Ureter (tissue), 1 donor: ENCODE data around the gene PRPF8. TPM values are rescaled to one million over a fixed set of nuclear protein-coding genes. Genes with fewer than 3 reads are reported as not detected.

Experiments used
- DNase-seq: peaks from one replicate; pipeline ENCODE4 v3.0.0-alpha.2; 2020; ENCODE audit warnings: low spot score
- total RNA-seq: library from RNA; stranded (reverse); gene quantifications from one replicate; pipeline ENCODE4 v1.2.4, GENCODE V29; 2023
- donor health status: DM: yes; HTN: yes; CAD: no.

Gene PRPF8
- total RNA-seq, 1 donor from 2014 or later: 396 TPM

GRCh38 chr17:1626333-1626732 lies 58.3 kb downstream of the PRPF8 start:
- DNase-seq: no peak

GRCh38 chr17:1625581-1625980 lies 59.1 kb downstream of the PRPF8 start:
- DNase-seq: no peak

DNA sequence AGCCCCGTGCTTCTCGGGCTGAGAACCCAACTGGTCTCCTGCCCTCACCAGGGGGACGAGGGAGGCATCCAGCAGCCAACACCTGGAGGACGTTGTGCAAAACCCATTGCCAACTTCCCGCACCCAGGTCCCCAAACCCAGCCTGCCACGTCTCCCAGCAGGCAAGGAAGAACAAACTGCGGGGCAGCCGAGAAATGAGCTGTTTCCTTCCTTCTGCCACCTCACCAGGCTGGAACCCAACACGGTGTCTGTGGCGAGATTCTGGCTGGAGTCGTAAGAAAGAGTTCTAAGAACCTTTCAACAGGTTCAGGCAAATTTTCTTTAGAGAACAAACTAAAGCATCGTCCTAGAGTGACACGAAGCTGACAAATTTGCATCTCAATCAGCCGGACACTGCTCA lies 59.6 kb downstream of the PRPF8 start:
- DNase-seq: no peak

DNA sequence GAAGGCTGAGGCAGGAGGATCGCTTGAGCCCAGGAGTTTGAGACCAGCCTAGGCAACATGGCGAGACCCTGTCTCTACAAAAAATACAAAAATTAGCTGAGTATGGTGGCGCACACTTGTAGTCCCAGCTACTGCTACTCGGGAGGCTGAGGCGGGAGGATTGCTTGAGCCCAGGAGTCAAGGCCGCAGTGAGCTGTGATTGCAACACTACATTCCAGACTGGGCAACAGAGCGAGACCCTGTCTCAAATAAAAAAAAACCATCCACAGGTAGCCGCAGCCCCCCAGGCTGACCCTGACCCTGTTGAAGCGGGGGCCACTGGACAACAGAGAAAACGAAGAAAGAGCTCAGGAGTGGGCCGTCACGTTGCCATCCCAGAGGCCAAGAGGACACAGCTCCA lies 60.0 kb downstream of the PRPF8 start:
- DNase-seq: no peak

DNA sequence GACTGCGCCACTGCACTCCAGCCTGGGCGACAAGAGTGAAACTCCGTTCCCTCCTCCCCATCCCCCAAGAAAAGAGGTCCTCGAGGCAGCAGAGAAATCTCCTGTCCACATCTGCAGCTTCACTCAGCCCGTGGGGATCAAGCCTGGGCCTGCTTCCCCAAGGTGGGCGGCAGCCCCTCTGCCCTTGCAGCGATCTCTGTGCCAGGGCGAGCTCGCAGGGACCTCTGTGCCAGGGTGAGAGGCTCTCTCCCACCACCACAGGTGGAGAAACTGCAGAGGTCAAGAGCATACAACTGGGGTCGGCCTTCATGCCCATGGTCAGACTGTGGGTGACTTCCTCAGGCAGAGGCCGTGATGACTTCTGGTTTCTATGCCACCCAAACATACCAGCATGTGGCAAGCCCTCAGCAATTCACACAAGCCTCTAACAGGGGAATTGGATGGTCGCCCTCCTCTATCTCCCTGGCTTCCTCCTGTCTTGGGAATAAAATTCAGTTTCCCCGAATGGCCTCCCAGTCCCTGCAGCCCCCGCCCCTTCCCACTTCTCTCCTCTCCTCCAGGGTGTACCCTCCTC lies 61.5 kb downstream of the PRPF8 start:
- DNase-seq: no peak

DNA sequence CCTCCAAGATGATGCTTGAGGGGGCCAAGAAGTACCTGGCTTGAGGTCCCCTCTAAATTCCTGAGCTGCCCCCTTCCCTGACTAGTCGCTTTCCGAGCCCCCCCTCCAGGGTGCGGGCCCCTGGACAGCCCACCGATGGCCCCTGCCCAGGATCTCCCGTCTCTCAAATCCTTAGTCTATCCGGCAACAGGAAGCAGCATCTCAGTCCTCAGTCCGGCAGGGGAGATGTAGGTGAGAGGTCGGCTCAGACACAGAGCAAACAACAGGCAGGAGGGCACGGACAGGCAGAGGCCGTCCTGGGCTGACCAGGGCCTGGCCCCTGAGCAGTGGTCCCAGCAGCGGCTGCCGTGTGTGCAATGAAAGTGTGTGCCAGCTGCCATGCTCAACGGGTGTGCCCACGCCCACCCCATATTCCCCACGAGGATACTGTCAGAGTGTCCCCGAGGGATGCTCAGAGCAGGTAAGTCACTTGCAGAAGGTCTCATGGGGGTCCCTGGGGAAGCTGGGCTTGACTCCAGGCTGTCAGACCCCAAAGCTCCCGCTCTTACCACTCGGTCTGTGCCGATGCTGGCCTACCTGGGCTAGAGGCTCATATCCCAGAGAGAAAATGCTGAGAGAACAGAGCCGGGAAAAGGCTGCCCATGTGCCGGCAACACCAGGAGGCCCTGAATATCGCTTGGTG lies 63.3 kb downstream of the PRPF8 start:
- DNase-seq: no peak

GRCh38 chr17:1620486-1620885 lies 64.2 kb downstream of the PRPF8 start:
- DNase-seq: no peak

DNA sequence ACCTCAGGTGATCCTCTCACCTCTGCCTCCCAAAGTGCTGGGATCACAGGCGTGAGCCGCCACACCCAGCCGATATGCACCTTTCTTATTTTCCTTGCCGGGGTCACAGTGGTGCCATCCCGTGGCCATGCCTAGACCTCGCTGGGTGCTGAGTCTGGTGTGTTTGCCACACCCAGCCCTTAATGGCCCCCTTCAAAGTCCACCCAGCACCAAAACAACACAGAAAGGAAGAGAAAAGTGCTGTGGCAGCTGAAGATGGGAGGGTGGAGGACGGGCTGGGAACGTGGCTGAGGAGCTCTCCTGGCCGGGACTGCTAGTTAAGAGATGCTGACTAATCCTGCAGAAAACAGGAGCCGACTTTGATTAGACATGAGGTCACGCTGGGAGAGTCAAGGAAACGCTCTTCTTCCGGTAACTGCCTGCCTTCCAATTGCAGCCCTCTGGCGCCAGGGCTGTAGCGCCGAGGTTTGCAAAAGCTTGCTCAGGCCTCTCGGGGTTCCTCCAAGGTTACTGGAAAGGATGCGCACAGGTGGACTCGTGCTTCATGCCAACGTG lies 67.0 kb downstream of the PRPF8 start:
- DNase-seq: no peak

DNA sequence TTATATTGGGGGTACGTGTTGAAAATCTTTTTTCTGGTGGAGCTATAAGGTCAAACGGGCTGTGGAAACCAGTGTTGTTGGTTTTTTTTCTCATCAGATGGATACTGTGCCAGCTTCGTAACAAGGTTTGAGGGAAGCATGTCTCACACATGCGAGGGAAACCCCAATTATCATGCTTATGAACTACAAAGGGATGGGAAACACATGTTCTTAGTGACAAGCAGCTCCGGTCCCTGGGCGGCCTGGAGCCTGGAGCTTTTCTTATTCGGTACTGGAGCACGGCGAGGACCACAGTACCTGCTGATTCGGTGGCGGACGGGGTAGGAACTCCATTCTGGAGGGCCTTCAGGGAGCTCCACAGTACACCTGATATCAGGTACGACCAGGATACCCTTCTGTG lies 68.6 kb downstream of the PRPF8 start:
- no peak for DNase-seq

- DNase-seq: no peak
Observed at GRCh38 chr17:1612400-1612799, 72.3 kb downstream of the PRPF8 start.

- DNase-seq: no peak
Observed at GRCh38 chr17:1611715-1612114, 73.0 kb downstream of the PRPF8 start.

DNA sequence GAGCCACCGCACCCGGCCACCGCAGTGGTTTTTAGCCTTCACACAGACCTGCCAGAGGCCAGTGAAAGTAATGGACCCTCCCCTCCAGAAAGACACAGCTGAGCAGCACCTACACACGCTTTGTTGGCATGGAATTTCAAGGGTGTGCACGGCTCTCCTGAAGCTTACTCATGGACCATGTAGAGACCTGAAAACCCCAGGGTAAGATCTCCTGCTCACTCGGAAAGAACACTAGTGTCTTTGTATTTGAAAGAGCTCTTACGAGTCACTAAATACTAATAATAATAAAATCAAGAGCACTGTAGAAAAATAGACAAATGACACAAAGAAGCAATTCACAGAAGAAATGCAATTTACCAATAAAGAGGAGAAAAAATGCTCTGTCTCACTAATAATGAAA lies 76.0 kb downstream of the PRPF8 start:
- no peak for DNase-seq

GRCh38 chr17:1607971-1608320 lies 76.7 kb downstream of the PRPF8 start:
- DNase-seq: no peak

DNA sequence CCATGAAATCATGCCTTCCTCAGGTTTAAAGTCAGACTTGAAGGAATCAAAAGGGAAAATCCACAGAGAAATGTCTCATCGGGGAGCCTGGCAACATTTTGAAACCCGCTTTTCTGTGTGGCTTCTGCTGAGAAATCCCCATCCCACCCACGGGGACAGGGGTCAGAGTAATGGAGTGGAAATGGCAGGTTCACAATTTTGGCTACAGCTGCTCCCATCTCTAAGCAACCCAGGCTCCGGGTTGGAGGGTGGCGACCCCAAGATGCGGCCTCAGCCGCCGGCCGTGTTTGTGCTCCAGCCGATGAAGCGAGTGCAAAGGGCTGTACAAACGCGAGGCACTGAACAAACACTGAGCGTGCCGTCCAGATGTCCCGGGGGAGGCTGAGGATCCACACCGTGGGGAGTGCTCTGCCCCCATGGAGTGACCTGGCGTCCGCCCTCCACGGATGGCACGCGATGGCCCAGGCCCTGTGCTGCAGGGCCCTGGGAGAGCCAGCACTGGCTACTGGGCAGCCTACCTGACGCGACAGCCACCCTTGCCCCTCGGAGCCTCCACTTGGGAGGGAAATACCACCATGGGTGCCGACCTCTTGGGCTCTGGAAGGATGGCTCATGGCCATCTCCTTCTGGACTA lies 78.2 kb downstream of the PRPF8 start:
- no peak for DNase-seq

GRCh38 chr17:1605681-1606351 lies 78.9 kb downstream of the PRPF8 start:
- no peak for DNase-seq

DNA sequence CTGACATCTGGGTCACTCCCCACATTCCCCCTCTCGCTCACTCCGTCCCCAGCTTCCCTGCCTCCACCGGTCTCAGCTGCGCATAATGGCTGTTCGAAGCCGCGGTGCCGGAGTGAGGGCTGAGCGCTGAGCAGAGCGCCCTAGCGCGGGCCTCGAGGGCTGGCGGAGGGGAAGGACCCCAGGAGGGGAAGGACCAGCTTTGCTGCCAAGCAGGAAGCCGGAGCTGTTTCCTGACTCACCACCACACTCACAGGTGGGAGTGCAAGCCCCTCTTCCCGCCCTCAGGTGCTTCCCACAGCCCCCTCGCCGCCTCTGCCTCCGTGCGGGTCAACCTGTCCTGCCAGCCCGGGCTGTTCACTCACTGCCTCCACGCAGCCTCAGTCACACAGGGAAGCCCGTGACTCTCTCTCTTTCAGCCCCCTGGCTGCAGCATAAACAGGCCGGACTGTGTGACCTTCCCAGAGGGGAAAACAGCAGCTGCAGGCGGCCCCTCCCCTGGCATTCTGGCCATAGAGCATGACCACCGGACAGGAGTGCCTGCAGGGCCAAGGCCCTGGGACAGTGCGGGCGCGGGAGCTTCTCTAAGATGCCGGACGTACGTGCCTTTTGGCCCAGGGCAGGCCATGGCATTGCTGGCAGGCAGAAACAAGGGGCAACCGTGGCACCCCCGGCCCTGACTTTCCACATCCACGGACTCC lies 79.7 kb downstream of the PRPF8 start:
- DNase-seq: no peak

GRCh38 chr17:1601571-1601970 lies 83.1 kb downstream of the PRPF8 start:
- no peak for DNase-seq

Other genes starting within 250 kb of the PRPF8 start
- 49.6 TPM for gene CRK, start 228.6 kb downstream of the PRPF8 start, total RNA-seq
- 243 TPM for gene MYO1C, start 192.2 kb downstream of the PRPF8 start, total RNA-seq
- gene INPP5K, start 168.3 kb downstream of the PRPF8 start, total RNA-seq: 50.7 TPM
- gene PITPNA, start 122.1 kb downstream of the PRPF8 start, total RNA-seq: 85.4 TPM
- gene SLC43A2, start 56.0 kb downstream of the PRPF8 start, total RNA-seq: 30.9 TPM
- gene SCARF1, start 39.1 kb downstream of the PRPF8 start, total RNA-seq: 16.3 TPM
- 22.5 TPM for gene RILP, start 35.0 kb downstream of the PRPF8 start, total RNA-seq
- 9.2 TPM for gene TLCD2, start 25.5 kb upstream of the PRPF8 start, total RNA-seq
- gene WDR81, start 39.8 kb upstream of the PRPF8 start, total RNA-seq: 29.5 TPM
- gene SERPINF2, start 58.0 kb upstream of the PRPF8 start, total RNA-seq: 7.1 TPM
- gene SERPINF1, start 77.2 kb upstream of the PRPF8 start, total RNA-seq: 238 TPM
- 19.0 TPM for gene SMYD4, start 145.0 kb upstream of the PRPF8 start, total RNA-seq
- gene RPA1, start 145.1 kb upstream of the PRPF8 start, total RNA-seq: 82.2 TPM